Measurements from ENCODE around the gene DEFB132. TPM values are rescaled to one million over a fixed set of nuclear protein-coding genes. Genes with fewer than 3 reads are reported as not detected.

Gene DEFB132
- total and polyA plus RNA-seq, 2 of the 13 experiments (the other 11 are each of a cell fraction or from before 2014, with no cell fraction given): not detected

GRCh38 chr20:258963-259362 lies 1.4 kb downstream of the DEFB132 start (continued):
- peak; percentile 67; the same call in 1 of the 2 replicates for TF ChIP-seq ZNF691 (CRISPR knock-in tag; IDR thresholded peaks at IDR 0.05; ENCODE audit: borderline replicate concordance, low read depth)
- TF ChIP-seq, protein P1, sequence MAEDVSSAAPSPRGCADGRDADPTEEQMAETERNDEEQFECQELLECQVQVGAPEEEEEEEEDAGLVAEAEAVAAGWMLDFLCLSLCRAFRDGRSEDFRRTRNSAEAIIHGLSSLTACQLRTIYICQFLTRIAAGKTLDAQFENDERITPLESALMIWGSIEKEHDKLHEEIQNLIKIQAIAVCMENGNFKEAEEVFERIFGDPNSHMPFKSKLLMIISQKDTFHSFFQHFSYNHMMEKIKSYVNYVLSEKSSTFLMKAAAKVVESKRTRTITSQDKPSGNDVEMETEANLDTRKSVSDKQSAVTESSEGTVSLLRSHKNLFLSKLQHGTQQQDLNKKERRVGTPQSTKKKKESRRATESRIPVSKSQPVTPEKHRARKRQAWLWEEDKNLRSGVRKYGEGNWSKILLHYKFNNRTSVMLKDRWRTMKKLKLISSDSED (CRISPR knock-in tag; IDR thresholded peaks at IDR 0.05): no peak
- TF ChIP-seq, protein P2, sequence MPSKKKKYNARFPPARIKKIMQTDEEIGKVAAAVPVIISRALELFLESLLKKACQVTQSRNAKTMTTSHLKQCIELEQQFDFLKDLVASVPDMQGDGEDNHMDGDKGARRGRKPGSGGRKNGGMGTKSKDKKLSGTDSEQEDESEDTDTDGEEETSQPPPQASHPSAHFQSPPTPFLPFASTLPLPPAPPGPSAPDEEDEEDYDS (CRISPR knock-in tag; IDR thresholded peaks at IDR 0.05): 0 out of 2 replicates have a peak, but pooled peaks have one; percentile 11
- TF ChIP-seq, protein P3, sequence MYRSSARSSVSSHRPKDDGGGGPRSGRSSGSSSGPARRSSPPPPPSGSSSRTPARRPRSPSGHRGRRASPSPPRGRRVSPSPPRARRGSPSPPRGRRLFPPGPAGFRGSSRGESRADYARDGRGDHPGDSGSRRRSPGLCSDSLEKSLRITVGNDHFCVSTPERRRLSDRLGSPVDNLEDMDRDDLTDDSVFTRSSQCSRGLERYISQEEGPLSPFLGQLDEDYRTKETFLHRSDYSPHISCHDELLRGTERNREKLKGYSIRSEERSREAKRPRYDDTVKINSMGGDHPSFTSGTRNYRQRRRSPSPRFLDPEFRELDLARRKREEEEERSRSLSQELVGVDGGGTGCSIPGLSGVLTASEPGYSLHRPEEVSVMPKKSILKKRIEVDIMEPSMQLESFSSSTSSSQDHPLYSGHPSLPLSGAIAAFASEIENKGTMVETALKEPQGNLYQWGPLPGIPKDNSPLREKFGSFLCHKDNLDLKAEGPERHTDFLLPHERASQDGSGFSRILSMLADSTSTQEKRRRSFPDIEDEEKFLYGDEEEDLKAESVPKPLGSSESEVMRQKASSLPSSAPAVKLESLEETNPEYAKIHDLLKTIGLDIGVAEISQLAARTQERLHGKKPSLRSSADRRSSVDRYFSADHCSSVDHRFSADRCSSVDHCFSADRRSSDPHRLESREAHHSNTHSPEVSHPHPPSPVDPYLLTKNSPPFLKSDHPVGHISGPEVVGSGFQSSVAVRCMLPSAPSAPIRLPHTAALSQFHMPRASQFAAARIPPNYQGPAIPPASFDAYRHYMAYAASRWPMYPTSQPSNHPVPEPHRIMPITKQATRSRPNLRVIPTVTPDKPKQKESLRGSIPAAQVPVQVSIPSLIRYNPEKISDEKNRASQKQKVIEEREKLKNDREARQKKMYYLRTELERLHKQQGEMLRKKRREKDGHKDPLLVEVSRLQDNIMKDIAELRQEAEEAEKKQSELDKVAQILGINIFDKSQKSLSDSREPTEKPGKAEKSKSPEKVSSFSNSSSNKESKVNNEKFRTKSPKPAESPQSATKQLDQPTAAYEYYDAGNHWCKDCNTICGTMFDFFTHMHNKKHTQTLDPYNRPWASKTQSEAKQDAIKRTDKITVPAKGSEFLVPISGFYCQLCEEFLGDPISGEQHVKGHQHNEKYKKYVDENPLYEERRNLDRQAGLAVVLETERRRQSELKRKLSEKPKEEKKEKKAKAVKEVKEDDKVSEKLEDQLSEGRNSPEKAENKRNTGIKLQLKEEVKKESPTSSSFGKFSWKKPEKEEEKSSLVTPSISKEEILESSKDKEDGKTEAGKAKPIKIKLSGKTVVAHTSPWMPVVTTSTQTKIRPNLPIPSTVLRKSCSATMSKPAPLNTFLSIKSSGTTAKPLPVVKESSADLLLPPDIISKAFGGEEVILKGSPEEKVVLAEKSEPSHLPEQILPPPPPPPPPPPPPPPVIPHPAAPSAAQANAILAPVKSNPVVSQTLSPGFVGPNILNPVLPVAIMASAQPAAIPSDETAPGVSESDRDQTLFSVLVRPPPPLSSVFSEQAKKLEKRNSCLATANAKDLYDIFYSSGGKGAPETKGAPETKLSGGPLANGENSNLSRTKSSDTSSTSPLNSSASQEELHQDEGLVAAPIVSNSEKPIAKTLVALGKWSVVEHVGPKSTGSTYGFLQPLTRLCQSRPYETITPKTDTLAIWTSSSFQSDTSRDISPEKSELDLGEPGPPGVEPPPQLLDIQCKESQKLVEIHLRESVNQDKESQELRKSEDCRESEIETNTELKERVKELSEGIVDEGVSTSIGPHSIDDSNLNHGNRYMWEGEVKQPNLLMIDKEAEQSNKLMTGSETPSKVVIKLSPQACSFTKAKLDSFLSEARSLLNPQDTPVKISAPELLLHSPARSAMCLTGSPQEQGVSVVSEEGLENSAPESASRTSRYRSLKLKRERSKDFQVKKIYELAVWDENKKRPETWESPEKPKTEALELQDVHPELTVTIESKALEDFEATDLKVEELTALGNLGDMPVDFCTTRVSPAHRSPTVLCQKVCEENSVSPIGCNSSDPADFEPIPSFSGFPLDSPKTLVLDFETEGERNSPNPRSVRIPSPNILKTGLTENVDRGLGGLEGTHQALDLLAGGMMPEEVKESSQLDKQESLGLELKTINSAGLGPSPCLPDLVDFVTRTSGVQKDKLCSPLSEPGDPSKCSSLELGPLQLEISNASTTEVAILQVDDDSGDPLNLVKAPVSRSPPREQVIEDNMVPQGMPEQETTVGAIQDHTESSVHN (CRISPR knock-in tag; IDR thresholded peaks at IDR 0.05): 0 out of 2 replicates have a peak, but pooled peaks have one; percentile 75
- TF ChIP-seq ZNF34 (CRISPR knock-in tag; IDR thresholded peaks at IDR 0.05; ENCODE audit: borderline replicate concordance): 0 out of 2 replicates have a peak, but pooled peaks have one; percentile 60
- peak; percentile 59 for TF ChIP-seq RAD21 (CRISPR knock-in tag; IDR thresholded peaks at IDR 0.05)
- no peak for TF ChIP-seq TARDBP (CRISPR knock-in tag; IDR thresholded peaks at IDR 0.05)
- TF ChIP-seq, protein P4, sequence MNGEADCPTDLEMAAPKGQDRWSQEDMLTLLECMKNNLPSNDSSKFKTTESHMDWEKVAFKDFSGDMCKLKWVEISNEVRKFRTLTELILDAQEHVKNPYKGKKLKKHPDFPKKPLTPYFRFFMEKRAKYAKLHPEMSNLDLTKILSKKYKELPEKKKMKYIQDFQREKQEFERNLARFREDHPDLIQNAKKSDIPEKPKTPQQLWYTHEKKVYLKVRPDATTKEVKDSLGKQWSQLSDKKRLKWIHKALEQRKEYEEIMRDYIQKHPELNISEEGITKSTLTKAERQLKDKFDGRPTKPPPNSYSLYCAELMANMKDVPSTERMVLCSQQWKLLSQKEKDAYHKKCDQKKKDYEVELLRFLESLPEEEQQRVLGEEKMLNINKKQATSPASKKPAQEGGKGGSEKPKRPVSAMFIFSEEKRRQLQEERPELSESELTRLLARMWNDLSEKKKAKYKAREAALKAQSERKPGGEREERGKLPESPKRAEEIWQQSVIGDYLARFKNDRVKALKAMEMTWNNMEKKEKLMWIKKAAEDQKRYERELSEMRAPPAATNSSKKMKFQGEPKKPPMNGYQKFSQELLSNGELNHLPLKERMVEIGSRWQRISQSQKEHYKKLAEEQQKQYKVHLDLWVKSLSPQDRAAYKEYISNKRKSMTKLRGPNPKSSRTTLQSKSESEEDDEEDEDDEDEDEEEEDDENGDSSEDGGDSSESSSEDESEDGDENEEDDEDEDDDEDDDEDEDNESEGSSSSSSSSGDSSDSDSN (CRISPR knock-in tag; IDR thresholded peaks at IDR 0.05): 0 out of 2 replicates have a peak, but pooled peaks have one; percentile 35
- TF ChIP-seq ZEB1 (IDR thresholded peaks at IDR 0.05; ENCODE audit: insufficient replicate concordance, low read depth): no peak
- TF ChIP-seq ZIK1 (CRISPR knock-in tag; IDR thresholded peaks at IDR 0.05; ENCODE audit: borderline replicate concordance, low read depth): no peak
- TF ChIP-seq MAFF (IDR thresholded peaks at IDR 0.05; ENCODE audit: low read depth, low read length): peak; percentile 99
- no peak for TF ChIP-seq ELF1 (CRISPR knock-in tag; IDR thresholded peaks at IDR 0.05)
- peak; percentile 60; the same call in 1 of the 2 replicates for TF ChIP-seq TSC22D2 (CRISPR knock-in tag; IDR thresholded peaks at IDR 0.05; ENCODE audit: borderline replicate concordance)
- TF ChIP-seq RXRB (CRISPR knock-in tag; IDR thresholded peaks at IDR 0.05; ENCODE audit: borderline replicate concordance): 0 out of 2 replicates have a peak, but pooled peaks have one; percentile 12
- 0 out of 2 replicates have a peak, but pooled peaks have one; percentile 29 for TF ChIP-seq ZNF350 (CRISPR knock-in tag; IDR thresholded peaks at IDR 0.05; ENCODE audit: borderline replicate concordance, low read depth)
- peak; percentile 34; the same call in 1 of the 2 replicates for TF ChIP-seq FOXK1 (CRISPR knock-in tag; IDR thresholded peaks at IDR 0.05; ENCODE audit: borderline replicate concordance, low read depth)

Data from HepG2 (cell line).